Caco-2 (cell line): Measurements from ENCODE around the gene AADACL4. TPM values are rescaled to one million over a fixed set of nuclear protein-coding genes. Genes with fewer than 3 reads are reported as not detected.

Source experiments
- BruUV-seq: library from RNA; stranded (reverse); fragments of 400-500 nt; replicated peaks from 2 replicates; lab custom pipeline; 2021; lab: Mats Ljungman, UMichigan
- CTCF ChIA-PET: fragments of 300-600 bp; sonication (Branson Sonifier 250); formaldehyde crosslinking; loops from one replicate; lab custom pipeline; 2022; ENCODE audit warnings: antibody characterized with exemption; lab: Charles Lee
- POLR2A ChIA-PET: fragments of 300-600 bp; sonication (Branson Sonifier 250); formaldehyde crosslinking; loops from one replicate; lab custom pipeline; 2022; ENCODE audit warnings: antibody characterized with exemption; lab: Charles Lee
- DNase-seq, 2 experiments: peaks; one replicate each; pipeline versions ENCODE4 v3.0.0 to v3.0.0-alpha.2; 2020 to 2022
- H3K27me3 ChIP-seq: replicated peaks from 2 replicates; pipeline ENCODE4 v1.6.0; 2011; ENCODE audit warnings: low read length; ENCODE audit not compliant: control insufficient read depth, insufficient read depth
- H3K36me3 ChIP-seq: 2 replicates; pipeline ENCODE4 v1.5.1; 2011; ENCODE audit warnings: low read length; ENCODE audit not compliant: control insufficient read depth, insufficient read depth
- H3K4me1 ChIP-seq: fragments of 250-450 bp; sonication (Bioruptor Pico); 2 replicates; pipeline ENCODE4 v1.5.1; 2020; ENCODE audit warnings: mild to moderate bottlenecking
- H3K4me3 ChIP-seq: 2 replicates; pipeline ENCODE4 v1.5.1; 2011; ENCODE audit warnings: low read depth, mild to moderate bottlenecking, control low read depth, low read length
- H3K9me3 ChIP-seq: fragments of 250-450 bp; sonication (Bioruptor Pico); 2 replicates; pipeline ENCODE4 v1.5.1; 2020; ENCODE audit warnings: mild to moderate bottlenecking, moderate library complexity
- H3K27ac Mint-ChIP-seq: one replicate; pipeline ENCODE4 v1.8.0; 2022; ENCODE audit warnings: mixed read lengths; ENCODE audit not compliant: unreplicated experiment
- H3K27me3 Mint-ChIP-seq: one replicate; pipeline ENCODE4 v1.8.0; 2022; ENCODE audit warnings: mixed read lengths; ENCODE audit not compliant: insufficient read depth, unreplicated experiment
- H3K36me3 Mint-ChIP-seq: one replicate; pipeline ENCODE4 v1.8.0; 2022; ENCODE audit warnings: mild to moderate bottlenecking, mixed read lengths; ENCODE audit not compliant: insufficient read depth, unreplicated experiment
- H3K4me1 Mint-ChIP-seq: one replicate; pipeline ENCODE4 v1.8.0; 2022; ENCODE audit warnings: low read depth, mixed read lengths; ENCODE audit not compliant: unreplicated experiment
- H3K4me3 Mint-ChIP-seq: one replicate; pipeline ENCODE4 v1.8.0; 2022; ENCODE audit warnings: mild to moderate bottlenecking, moderate library complexity, mixed read lengths; ENCODE audit not compliant: unreplicated experiment
- H3K9me3 Mint-ChIP-seq: one replicate; pipeline ENCODE4 v1.8.0; 2022; ENCODE audit warnings: mixed read lengths; ENCODE audit not compliant: unreplicated experiment
- CTCF ChIP-seq, 2 experiments: fragments of 200-600 bp in 1 of 2; IDR thresholded peaks; 1 replicate in 1 of 2; 2 replicates in 1 of 2; pipeline versions ENCODE4 v1.5.1 to v1.8.0; 2011 to 2022; ENCODE audit warnings: antibody characterized with exemption in 1 of 2, control low read depth in 1 of 2, inconsistent platforms in 1 of 2, low read depth in 1 of 2, low read length in 1 of 2, mild to moderate bottlenecking in 1 of 2, moderate library complexity in 1 of 2; ENCODE audit not compliant: insufficient read depth in 1 of 2, severe bottlenecking in 1 of 2, unreplicated experiment in 1 of 2
- intact Hi-C: fragments of 100-400 bp; cut with micrococcal nuclease; formaldehyde crosslinking; loops from one replicate; pipeline ENCODE4 v1.10.0; 2022; ENCODE audit not compliant: unreplicated experiment
- total RNA-seq: library from RNA; stranded (reverse); gene quantifications from 2 replicates; pipeline ENCODE4 v1.2.3, GENCODE V29; 2022

AADACL4 gene
- total RNA-seq, 1 experiment from 2014 or later, result not detected

- CTCF ChIA-PET, result no interaction called here
- Histone ChIP-seq H3K36me3 (no peaks in the 10 kb centered on the region), H3K9me3 (no peaks in the 10 kb centered on the region), H3K27me3 (no peaks in the 10 kb centered on the region), H3K4me3 (no peak overlapping the region), H3K4me1 (no peaks in the 10 kb centered on the region)
- Mint-ChIP-seq H3K9me3 (no peaks in the 10 kb centered on the region), H3K36me3 (no peaks in the 10 kb centered on the region), H3K27ac (no peak overlapping the region), H3K4me3 (no peak overlapping the region), H3K27me3 (no peaks in the 10 kb centered on the region), H3K4me1 (no peaks in the 10 kb centered on the region)
- no TSS peak for BruUV-seq
- POLR2A ChIA-PET, result no interaction called here
- TF ChIP-seq CTCF (IDR thresholded peaks at IDR 0.05; ENCODE audit: insufficient read depth in 1 of 2, low read depth in 1 of 2, low read length in 1 of 2, severe bottlenecking in 1 of 2, unreplicated experiment in 1 of 2), result no peak
- no peak for DNase-seq
- intact Hi-C loops, result no loop called here
Measured at GRCh38 chr1:12665511-12665910, 21.6 kb downstream of the AADACL4 start.

- CTCF ChIA-PET, result no interaction called here
- no peak overlapping the region for H3K4me3 Mint-ChIP-seq
Measured at GRCh38 chr1:12666141-12666735, 22.4 kb downstream of the AADACL4 start.

GRCh38 chr1:12669529-12670068 lies 25.7 kb downstream of the AADACL4 start:
- H3K36me3 Mint-ChIP-seq, result no peaks in the 10 kb centered on the region
- Histone ChIP-seq H3K4me3 (no peak overlapping the region), H3K9me3 (no peaks in the 10 kb centered on the region), H3K27me3 (no peaks in the 10 kb centered on the region), H3K4me1 (no peaks in the 10 kb centered on the region), H3K36me3 (no peaks in the 10 kb centered on the region)
- H3K4me3 Mint-ChIP-seq, result no peak overlapping the region
- BruUV-seq, result no TSS peak
- no peaks in the 10 kb centered on the region for H3K9me3 Mint-ChIP-seq
- ChIA-PET POLR2A (no interaction called here), CTCF (no interaction called here)
- no peak for DNase-seq
- no peak for TF ChIP-seq CTCF (IDR thresholded peaks at IDR 0.05; ENCODE audit: insufficient read depth in 1 of 2, low read depth in 1 of 2, low read length in 1 of 2, severe bottlenecking in 1 of 2, unreplicated experiment in 1 of 2)
- H3K4me1 Mint-ChIP-seq, result no peaks in the 10 kb centered on the region
- H3K27ac Mint-ChIP-seq, result no peak overlapping the region
- no peaks in the 10 kb centered on the region for H3K27me3 Mint-ChIP-seq
- intact Hi-C loops, result no loop called here

More at GRCh38 chr1:12666141-12666735, 22.4 kb downstream of the AADACL4 start:
- Mint-ChIP-seq H3K27ac (no peak overlapping the region), H3K27me3 (no peaks in the 10 kb centered on the region), H3K36me3 (no peaks in the 10 kb centered on the region), H3K9me3 (no peaks in the 10 kb centered on the region), H3K4me1 (no peaks in the 10 kb centered on the region)
- Histone ChIP-seq H3K4me1 (no peaks in the 10 kb centered on the region), H3K4me3 (no peak overlapping the region), H3K27me3 (no peaks in the 10 kb centered on the region), H3K36me3 (no peaks in the 10 kb centered on the region), H3K9me3 (no peaks in the 10 kb centered on the region)
- intact Hi-C loops, result no loop called here
- POLR2A ChIA-PET, result no interaction called here
- no peak for DNase-seq
- no TSS peak for BruUV-seq
- TF ChIP-seq CTCF (IDR thresholded peaks at IDR 0.05; ENCODE audit: insufficient read depth in 1 of 2, low read depth in 1 of 2, low read length in 1 of 2, severe bottlenecking in 1 of 2, unreplicated experiment in 1 of 2), result no peak
